Ishikawa (cell line): ENCODE results near the gene PODNL1.

Experiments
- CEBPB ChIP-seq: IDR thresholded peaks from 2 replicates; pipeline ENCODE4 v1.6.1; 2012
- CREB1 ChIP-seq: IDR thresholded peaks from 2 replicates; pipeline ENCODE4 v1.6.1; 2012; ENCODE audit warnings: low read depth
- EGR1 ChIP-seq: IDR thresholded peaks from 2 replicates; pipeline ENCODE4 v1.6.1; 2012
- EP300 ChIP-seq: IDR thresholded peaks from 2 replicates; pipeline ENCODE4 v1.6.1; 2012; ENCODE audit warnings: borderline replicate concordance
- FOXM1 ChIP-seq: IDR thresholded peaks from 2 replicates; pipeline ENCODE4 v1.6.1; 2012; ENCODE audit warnings: low read depth, borderline replicate concordance
- NFIC ChIP-seq: IDR thresholded peaks from 2 replicates; pipeline ENCODE4 v1.6.1; 2012
- RAD21 ChIP-seq: IDR thresholded peaks from 2 replicates; pipeline ENCODE4 v1.6.1; 2012; ENCODE audit warnings: low read depth
- TAF1 ChIP-seq: IDR thresholded peaks from 2 replicates; pipeline ENCODE4 v1.6.1; 2012; ENCODE audit warnings: low read depth, mild to moderate bottlenecking
- TCF12 ChIP-seq: IDR thresholded peaks from 2 replicates; pipeline ENCODE4 v1.6.1; 2012; ENCODE audit warnings: low read depth
- TEAD4 ChIP-seq: IDR thresholded peaks from 2 replicates; pipeline ENCODE4 v1.6.1; 2012
- YY1 ChIP-seq: IDR thresholded peaks from 2 replicates; pipeline ENCODE4 v1.6.1; 2012; ENCODE audit warnings: low read depth
- ZBTB7A ChIP-seq: IDR thresholded peaks from 2 replicates; pipeline ENCODE4 v1.6.1; 2012; ENCODE audit warnings: low read depth
- TF ChIP-seq, protein P1 (sequence below): IDR thresholded peaks from 2 replicates; pipeline ENCODE4 v1.6.1; 2012; ENCODE audit warnings: low read depth, mild to moderate bottlenecking
- TF ChIP-seq, protein P2 (sequence below): IDR thresholded peaks from 2 replicates; pipeline ENCODE4 v1.6.1; 2012
- TF ChIP-seq, protein P3 (sequence below): IDR thresholded peaks from 2 replicates; pipeline ENCODE4 v1.6.1; 2012

PODNL1 gene

DNA sequence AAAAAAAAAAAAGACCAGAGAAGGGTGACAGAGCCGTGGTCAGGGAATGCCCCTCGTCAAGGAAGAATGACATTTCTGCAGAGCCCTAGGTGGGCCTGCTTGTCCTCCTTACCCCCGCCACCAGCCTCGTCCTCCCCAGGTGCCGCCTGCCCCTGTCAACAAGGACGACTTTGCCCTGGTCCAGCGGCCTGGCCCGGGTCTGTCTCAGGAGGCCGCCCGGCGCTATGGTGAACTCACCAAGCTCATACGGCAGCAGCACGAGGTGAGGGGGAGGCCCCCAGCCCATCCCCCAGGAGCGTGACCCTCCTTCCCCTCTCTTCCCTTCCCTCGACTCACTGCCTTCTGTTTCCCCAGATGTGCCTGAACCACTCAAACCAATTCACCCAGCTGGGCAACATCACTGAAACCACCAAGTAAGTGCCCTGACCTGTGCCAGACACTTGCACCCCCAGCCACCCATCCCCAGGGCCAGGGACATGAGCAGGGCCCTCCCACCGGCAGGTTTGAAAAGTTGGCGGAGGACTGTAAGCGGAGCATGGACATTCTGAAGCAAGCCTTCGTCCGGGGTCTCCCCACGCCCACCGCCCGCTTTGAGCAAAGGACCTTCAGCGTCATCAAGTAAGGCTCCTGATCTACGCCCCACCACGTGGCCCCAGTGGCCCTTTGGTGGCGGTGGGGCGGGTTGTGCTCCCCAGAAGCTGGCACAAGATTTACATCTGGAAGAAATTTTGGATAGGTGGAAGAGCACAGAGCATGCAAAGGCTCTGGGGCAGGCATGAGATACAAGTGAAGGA, 14.8 kb downstream of the PODNL1 start:
- TF ChIP-seq, protein P1, sequence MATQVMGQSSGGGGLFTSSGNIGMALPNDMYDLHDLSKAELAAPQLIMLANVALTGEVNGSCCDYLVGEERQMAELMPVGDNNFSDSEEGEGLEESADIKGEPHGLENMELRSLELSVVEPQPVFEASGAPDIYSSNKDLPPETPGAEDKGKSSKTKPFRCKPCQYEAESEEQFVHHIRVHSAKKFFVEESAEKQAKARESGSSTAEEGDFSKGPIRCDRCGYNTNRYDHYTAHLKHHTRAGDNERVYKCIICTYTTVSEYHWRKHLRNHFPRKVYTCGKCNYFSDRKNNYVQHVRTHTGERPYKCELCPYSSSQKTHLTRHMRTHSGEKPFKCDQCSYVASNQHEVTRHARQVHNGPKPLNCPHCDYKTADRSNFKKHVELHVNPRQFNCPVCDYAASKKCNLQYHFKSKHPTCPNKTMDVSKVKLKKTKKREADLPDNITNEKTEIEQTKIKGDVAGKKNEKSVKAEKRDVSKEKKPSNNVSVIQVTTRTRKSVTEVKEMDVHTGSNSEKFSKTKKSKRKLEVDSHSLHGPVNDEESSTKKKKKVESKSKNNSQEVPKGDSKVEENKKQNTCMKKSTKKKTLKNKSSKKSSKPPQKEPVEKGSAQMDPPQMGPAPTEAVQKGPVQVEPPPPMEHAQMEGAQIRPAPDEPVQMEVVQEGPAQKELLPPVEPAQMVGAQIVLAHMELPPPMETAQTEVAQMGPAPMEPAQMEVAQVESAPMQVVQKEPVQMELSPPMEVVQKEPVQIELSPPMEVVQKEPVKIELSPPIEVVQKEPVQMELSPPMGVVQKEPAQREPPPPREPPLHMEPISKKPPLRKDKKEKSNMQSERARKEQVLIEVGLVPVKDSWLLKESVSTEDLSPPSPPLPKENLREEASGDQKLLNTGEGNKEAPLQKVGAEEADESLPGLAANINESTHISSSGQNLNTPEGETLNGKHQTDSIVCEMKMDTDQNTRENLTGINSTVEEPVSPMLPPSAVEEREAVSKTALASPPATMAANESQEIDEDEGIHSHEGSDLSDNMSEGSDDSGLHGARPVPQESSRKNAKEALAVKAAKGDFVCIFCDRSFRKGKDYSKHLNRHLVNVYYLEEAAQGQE = no peak
- TF ChIP-seq, protein P2, sequence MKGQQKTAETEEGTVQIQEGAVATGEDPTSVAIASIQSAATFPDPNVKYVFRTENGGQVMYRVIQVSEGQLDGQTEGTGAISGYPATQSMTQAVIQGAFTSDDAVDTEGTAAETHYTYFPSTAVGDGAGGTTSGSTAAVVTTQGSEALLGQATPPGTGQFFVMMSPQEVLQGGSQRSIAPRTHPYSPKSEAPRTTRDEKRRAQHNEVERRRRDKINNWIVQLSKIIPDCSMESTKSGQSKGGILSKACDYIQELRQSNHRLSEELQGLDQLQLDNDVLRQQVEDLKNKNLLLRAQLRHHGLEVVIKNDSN = no peak
- TF ChIP-seq TCF12 (no peak), NFIC (no peak), ZBTB7A (no peak), EP300 (no peak), YY1 (no peak), RAD21 (no peak), CEBPB (no peak), CREB1 (no peak), EGR1 (no peak), TAF1 (no peak), TEAD4 (no peak), FOXM1 (no peak)
- TF ChIP-seq, protein P3, sequence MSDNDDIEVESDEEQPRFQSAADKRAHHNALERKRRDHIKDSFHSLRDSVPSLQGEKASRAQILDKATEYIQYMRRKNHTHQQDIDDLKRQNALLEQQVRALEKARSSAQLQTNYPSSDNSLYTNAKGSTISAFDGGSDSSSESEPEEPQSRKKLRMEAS = no peak

DNA sequence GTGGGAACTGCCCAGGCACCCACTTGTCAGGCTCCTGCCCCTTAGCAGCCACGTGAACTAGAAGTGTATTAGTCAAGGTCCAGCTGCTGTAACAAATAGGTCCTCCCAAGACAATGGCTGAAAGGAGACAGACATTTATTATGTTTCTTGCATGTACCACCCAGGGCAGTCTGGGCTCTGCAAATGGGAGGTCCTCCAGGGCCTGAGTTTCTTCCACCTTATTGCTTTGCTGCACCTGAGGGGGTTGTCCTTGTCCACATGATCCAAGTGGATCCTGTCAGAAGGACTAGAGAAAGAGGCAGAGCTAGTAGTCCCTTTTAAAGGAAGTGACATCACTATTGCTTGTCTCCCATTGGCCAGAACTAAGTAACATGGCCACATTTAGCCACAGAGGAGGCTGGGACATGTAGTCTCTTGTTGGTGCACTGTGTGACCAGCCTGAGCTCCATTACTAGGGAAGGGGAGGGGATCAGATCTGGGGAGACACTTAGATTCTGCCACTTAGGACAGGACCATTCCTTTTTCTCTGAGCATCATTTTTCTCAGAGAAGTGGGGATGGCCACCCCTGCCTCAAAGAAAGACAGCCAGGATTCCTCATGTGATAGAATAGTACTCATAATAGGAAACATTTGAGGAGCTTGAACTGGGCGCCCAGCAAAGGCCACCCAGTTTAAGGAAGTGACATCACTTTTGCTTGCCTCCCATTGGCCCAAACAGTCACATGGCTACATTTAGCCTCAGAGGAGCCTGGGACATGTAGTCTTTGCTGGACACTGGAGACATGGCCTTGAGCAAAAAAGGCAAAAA, 17.1 kb downstream of the PODNL1 start:
- TF ChIP-seq, protein P3 = no peak
- TF ChIP-seq YY1 (peak; percentile 86), CREB1 (peak; percentile 39; the same call in 1 of the 2 replicates)
- TF ChIP-seq, protein P2 = peak; percentile 96

DNA sequence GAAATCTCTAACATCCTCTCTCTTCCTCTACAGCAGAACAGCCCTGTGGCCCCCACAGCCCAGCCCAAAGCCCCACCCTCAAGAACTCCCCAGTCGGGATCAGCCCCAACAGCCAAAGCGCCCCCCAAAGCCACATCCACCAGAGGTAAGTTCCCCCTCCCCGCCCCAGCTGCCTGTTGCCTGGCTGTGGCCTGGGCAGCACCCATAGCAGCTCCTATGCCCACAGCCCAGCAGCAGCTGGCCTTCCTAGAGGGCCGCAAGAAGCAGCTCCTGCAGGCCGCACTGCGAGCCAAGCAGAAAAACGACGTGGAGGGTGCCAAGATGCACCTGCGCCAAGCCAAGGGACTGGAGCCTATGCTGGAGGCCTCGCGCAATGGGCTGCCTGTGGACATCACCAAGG, 17.7 kb downstream of the PODNL1 start:
- TF ChIP-seq ZBTB7A (no peak), EGR1 (no peak), TAF1 (no peak), YY1 (no peak)
- TF ChIP-seq, protein P3 = no peak
- TF ChIP-seq, protein P1 = no peak

DNA sequence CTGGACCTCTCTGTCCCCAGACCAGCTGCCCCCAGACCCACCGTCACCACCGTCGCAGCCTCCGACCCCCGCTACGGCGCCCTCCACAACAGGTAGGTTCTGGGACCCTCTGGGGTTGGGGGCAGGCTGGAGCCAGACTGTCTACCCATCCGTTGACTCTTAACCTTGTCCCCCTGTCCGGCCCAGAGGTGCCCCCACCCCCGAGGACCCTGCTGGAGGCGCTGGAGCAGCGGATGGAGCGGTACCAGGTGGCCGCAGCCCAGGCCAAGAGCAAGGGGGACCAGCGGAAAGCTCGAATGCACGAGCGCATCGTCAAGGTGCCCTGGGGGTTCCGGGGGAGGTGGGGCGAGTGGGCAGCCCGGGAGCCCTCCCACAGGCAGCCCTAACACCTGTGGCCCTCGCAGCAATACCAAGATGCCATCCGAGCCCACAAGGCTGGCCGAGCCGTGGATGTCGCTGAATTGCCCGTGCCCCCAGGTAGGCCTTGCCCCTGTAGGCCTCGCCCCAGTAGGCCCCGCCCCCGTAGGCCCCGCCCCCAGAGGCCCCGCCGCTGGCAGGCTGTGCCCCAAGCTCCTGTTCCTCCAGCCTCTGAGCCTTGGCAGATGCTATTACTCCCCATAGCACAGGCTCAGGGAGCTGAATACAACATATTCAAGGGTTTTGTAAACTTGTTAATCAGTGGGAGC, 19.3 kb downstream of the PODNL1 start:
- TF ChIP-seq TEAD4 (no peak), CEBPB (no peak), YY1 (no peak), EP300 (no peak), TAF1 (no peak), NFIC (no peak), CREB1 (no peak), ZBTB7A (no peak), EGR1 (no peak), FOXM1 (no peak), RAD21 (no peak), TCF12 (no peak)
- TF ChIP-seq, protein P1 = no peak
- TF ChIP-seq, protein P3 = no peak
- TF ChIP-seq, protein P2 = no peak
